Measurements from ENCODE around the gene CCDC88A. TPM values are rescaled to one million over a fixed set of nuclear protein-coding genes. Genes with fewer than 3 reads are reported as not detected.
"Not testable (repeated sequence)": the region's sequence is repeated elsewhere in the genome, so short reads cannot be mapped to it uniquely, and the experiment has no call there.

The CCDC88A gene
- total and polyA plus RNA-seq, 4 donors: 4.0 to 31.0 (median 15.5) TPM

DNA sequence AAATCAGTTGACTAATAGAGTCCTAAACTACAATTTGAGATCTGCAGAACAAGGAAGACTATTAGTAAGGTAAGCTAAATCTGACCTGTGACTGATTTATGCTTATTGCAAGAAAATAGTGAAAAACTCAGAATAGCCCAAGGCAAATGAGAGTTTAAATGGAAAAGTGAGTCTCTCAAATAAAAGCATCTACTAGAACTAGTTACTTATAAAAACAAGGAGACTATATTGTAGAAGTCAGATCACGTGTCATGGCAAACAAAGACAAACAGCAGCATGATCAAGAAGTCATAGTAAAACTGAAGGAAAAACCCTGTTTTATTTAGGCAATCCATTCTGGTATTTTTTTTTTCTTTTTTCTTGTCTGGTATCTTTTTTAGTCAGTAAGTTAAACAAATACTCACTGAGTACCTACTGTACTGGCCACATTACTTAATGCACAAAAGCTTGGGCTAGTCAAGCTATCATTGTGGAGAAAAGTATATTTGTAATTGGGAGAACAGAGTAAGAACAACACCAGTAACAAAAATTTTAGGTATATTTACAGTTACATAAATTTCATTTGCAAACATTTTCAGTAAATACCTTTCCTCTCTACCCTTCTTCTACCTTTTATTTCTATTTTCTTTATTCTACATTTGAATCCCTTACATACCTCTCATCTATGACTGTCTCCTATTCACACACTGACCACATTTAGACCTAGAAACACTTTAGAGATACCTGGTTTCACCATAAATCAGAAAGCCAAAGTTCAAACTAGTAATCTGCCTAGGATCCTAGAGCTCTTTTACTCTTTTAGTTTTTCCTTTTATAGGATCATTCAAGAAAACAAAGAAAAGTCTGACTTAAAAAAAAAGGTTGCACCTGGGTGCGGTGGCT is 23.7 kb downstream of the CCDC88A start (continued):
- TF ChIP-seq, protein P1, sequence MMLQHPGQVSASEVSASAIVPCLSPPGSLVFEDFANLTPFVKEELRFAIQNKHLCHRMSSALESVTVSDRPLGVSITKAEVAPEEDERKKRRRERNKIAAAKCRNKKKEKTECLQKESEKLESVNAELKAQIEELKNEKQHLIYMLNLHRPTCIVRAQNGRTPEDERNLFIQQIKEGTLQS (IDR thresholded peaks at IDR 0.05): no peak
- TF ChIP-seq HNF4G (IDR thresholded peaks at IDR 0.05): no peak
- no peak for TF ChIP-seq RAD21 (IDR thresholded peaks at IDR 0.05)
- TF ChIP-seq, protein P2, sequence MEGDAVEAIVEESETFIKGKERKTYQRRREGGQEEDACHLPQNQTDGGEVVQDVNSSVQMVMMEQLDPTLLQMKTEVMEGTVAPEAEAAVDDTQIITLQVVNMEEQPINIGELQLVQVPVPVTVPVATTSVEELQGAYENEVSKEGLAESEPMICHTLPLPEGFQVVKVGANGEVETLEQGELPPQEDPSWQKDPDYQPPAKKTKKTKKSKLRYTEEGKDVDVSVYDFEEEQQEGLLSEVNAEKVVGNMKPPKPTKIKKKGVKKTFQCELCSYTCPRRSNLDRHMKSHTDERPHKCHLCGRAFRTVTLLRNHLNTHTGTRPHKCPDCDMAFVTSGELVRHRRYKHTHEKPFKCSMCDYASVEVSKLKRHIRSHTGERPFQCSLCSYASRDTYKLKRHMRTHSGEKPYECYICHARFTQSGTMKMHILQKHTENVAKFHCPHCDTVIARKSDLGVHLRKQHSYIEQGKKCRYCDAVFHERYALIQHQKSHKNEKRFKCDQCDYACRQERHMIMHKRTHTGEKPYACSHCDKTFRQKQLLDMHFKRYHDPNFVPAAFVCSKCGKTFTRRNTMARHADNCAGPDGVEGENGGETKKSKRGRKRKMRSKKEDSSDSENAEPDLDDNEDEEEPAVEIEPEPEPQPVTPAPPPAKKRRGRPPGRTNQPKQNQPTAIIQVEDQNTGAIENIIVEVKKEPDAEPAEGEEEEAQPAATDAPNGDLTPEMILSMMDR (IDR thresholded peaks at IDR 0.05; ENCODE audit: low read depth, low read length, missing input control): no peak
- TF ChIP-seq TAF1 (conservative IDR thresholded peaks at IDR 0.05): no peak

DNA sequence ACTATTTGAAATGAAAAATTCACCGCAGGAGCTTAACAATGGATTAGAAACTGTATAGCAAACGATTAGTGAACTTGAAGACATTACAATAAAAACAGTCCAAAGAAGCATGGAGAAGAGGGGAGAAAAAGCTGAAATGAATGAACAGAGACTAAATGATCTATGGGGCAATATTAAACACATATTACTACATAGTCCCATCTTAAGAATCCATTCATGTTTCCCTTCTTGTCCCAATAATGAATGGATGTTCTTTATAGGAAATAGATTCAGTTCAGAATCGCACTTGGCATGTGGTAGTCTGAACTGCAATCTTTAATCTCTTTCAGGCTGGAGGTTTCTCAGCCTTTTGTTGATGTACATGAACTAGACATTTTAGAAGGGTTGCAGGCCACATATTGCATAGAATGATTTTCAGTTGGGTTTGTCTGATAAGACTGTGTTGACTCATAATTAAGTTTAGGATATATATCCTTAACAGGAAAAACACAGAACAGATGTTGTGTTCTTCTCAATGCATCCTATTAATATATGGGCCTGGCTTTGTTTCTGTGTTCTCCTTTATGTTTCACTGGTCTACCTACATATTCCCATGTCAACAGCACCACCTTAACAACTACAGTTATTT is 27.9 kb downstream of the CCDC88A start:
- 98% methylated on average over 3 of the region's 3 CpGs for WGBS
- no peak for DNase-seq (ENCODE audit: low spot score)
- no peak overlapping the region for H3K9ac ChIP-seq (ENCODE audit: low read depth in 1 of 2, low read length in 2 of 2)
- H3K4me3 ChIP-seq (ENCODE audit: low read depth in 1 of 3, low read length in 3 of 3): peak overlapping the region in 1 of 3 donors; percentile 2
- H3K9me3 ChIP-seq (ENCODE audit: control insufficient read depth in 4 of 4, low read length in 3 of 4): peaks cover 0 to 4% (median 2%) of the 10 kb centered on the region in 4 donors
- no peak for TF ChIP-seq SP1 (IDR thresholded peaks at IDR 0.05)
- TF ChIP-seq, protein P3, sequence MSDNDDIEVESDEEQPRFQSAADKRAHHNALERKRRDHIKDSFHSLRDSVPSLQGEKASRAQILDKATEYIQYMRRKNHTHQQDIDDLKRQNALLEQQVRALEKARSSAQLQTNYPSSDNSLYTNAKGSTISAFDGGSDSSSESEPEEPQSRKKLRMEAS (IDR thresholded peaks at IDR 0.05): no peak
- TF ChIP-seq FOXA1 (IDR thresholded peaks at IDR 0.05): no peak
- no peak for TF ChIP-seq HNF4G (IDR thresholded peaks at IDR 0.05)
- H3K27ac ChIP-seq (ENCODE audit: low read depth in 1 of 2, low read length in 2 of 2): no peak overlapping the region
- no peaks in the 10 kb centered on the region for H3K36me3 ChIP-seq (ENCODE audit: control insufficient read depth in 4 of 4, insufficient read depth in 3 of 4, low read depth in 1 of 4, low read length in 3 of 4)
- H3K27me3 ChIP-seq (ENCODE audit: control insufficient read depth in 4 of 4, insufficient read depth in 4 of 4, low read length in 3 of 4): no peaks in the 10 kb centered on the region
- peaks cover 0 to 1% (median 0%) of the 10 kb centered on the region in 4 donors for H3K4me1 ChIP-seq (ENCODE audit: control insufficient read depth in 4 of 4, insufficient read depth in 4 of 4, low read length in 3 of 4)

DNA sequence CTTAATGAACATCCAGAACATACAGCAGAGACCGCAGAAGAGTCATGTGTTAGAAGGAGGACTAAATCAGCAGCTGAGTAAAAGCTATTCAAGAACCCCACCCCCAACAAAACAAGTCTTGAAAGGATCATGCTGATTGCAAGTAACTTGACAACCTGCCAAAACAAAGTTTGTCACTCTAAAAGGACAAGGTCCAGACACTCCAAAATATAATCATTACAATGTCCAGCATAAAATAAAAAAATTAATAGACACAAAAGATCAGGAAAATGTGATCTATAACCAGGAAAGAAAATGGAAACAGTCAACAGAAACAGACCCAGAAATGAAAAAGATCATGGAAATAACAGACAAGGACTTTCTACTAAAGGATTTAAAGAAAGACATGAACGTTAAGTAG is 28.5 kb downstream of the CCDC88A start:
- Histone ChIP-seq H3K27ac (ENCODE audit: low read depth in 1 of 2, low read length in 2 of 2) (no peak overlapping the region), H3K4me1 (ENCODE audit: control insufficient read depth in 4 of 4, insufficient read depth in 4 of 4, low read length in 3 of 4) (peaks cover 0 to 1% (median 0%) of the 10 kb centered on the region in 4 donors), H3K9me3 (ENCODE audit: control insufficient read depth in 4 of 4, low read length in 3 of 4) (peaks cover 0 to 4% (median 2%) of the 10 kb centered on the region in 4 donors), H3K36me3 (ENCODE audit: control insufficient read depth in 4 of 4, insufficient read depth in 3 of 4, low read depth in 1 of 4, low read length in 3 of 4) (no peaks in the 10 kb centered on the region), H3K9ac (ENCODE audit: low read depth in 1 of 2, low read length in 2 of 2) (no peak overlapping the region), H3K4me3 (ENCODE audit: low read depth in 1 of 3, low read length in 3 of 3) (no peak overlapping the region), H3K27me3 (ENCODE audit: control insufficient read depth in 4 of 4, insufficient read depth in 4 of 4, low read length in 3 of 4) (no peaks in the 10 kb centered on the region)
- no peak for DNase-seq (ENCODE audit: low spot score)
- 78% methylated on average over 2 of the region's 2 CpGs for WGBS
- TF ChIP-seq YY1 (IDR thresholded peaks at IDR 0.05): no peak
- TF ChIP-seq HNF4A (conservative IDR thresholded peaks at IDR 0.05): peak; percentile 53 to 65
- TF ChIP-seq, protein P4, sequence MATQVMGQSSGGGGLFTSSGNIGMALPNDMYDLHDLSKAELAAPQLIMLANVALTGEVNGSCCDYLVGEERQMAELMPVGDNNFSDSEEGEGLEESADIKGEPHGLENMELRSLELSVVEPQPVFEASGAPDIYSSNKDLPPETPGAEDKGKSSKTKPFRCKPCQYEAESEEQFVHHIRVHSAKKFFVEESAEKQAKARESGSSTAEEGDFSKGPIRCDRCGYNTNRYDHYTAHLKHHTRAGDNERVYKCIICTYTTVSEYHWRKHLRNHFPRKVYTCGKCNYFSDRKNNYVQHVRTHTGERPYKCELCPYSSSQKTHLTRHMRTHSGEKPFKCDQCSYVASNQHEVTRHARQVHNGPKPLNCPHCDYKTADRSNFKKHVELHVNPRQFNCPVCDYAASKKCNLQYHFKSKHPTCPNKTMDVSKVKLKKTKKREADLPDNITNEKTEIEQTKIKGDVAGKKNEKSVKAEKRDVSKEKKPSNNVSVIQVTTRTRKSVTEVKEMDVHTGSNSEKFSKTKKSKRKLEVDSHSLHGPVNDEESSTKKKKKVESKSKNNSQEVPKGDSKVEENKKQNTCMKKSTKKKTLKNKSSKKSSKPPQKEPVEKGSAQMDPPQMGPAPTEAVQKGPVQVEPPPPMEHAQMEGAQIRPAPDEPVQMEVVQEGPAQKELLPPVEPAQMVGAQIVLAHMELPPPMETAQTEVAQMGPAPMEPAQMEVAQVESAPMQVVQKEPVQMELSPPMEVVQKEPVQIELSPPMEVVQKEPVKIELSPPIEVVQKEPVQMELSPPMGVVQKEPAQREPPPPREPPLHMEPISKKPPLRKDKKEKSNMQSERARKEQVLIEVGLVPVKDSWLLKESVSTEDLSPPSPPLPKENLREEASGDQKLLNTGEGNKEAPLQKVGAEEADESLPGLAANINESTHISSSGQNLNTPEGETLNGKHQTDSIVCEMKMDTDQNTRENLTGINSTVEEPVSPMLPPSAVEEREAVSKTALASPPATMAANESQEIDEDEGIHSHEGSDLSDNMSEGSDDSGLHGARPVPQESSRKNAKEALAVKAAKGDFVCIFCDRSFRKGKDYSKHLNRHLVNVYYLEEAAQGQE (IDR thresholded peaks at IDR 0.05): no peak
- TF ChIP-seq SP1 (IDR thresholded peaks at IDR 0.05): peak; percentile 26

DNA sequence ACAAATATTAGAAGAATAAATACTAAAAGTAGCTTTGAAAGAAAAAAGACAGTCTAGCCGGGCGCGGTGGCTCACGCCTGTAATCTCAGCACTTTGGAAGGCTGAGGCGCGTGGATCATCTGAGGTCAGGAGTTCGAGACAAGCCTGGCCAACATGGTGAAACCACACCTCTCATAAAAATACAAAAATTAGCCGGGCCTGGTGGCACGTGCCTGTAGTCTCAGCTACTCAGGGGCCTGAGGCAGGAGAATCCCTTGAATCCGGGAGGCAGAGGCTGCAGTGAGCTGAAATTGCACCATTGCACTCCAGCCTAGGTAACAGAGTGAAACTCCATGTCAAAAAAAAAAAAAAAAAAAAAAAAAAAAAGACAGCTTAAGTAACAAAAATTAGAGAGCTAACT is 34.1 kb downstream of the CCDC88A start:
- H3K27me3 ChIP-seq (ENCODE audit: control insufficient read depth in 4 of 4, insufficient read depth in 4 of 4, low read length in 3 of 4); H3K9me3 ChIP-seq (ENCODE audit: control insufficient read depth in 4 of 4, low read length in 3 of 4); H3K27ac ChIP-seq (ENCODE audit: low read depth in 1 of 2, low read length in 2 of 2); H3K4me1 ChIP-seq (ENCODE audit: control insufficient read depth in 4 of 4, insufficient read depth in 4 of 4, low read length in 3 of 4); H3K4me3 ChIP-seq (ENCODE audit: low read depth in 1 of 3, low read length in 3 of 3); H3K9ac ChIP-seq (ENCODE audit: low read depth in 1 of 2, low read length in 2 of 2); DNase-seq (ENCODE audit: low spot score); H3K36me3 ChIP-seq (ENCODE audit: control insufficient read depth in 4 of 4, insufficient read depth in 3 of 4, low read depth in 1 of 4, low read length in 3 of 4): not testable (repeated sequence)
- WGBS: 93% methylated on average over 10 of the region's 10 CpGs
